SK-N-SH (cell line): ENCODE measurements around the gene HPS5. TPM values are rescaled to one million over a fixed set of nuclear protein-coding genes. Genes with fewer than 3 reads are reported as not detected.

Experiments
- CTCF ChIA-PET: fragments of 300-600, 350-600 bp; formaldehyde crosslinking; extraction: SDS; loops from one replicate; lab custom pipeline; 2021; lab: Yijun Ruan, JAX
- POLR2A ChIA-PET: fragments of 350-600 bp; sonication (Branson Sonifier 250); formaldehyde crosslinking; extraction: SDS; loops from one replicate; lab custom pipeline; 2020; ENCODE audit warnings: antibody characterized with exemption, inconsistent platforms; lab: Yijun Ruan, JAX
- DNase-seq: peaks from one replicate; pipeline ENCODE4 v3.0.0; 2012
- H2AFZ ChIP-seq: fragments of 200-600 bp; sonication (generic); 2 replicates; pipeline ENCODE4 v1.8.1; 2016; ENCODE audit warnings: antibody characterized with exemption, mild to moderate bottlenecking, low read depth
- H3F3A ChIP-seq: fragments of 200-600 bp; sonication (generic); replicated peaks from 2 replicates; pipeline ENCODE3; 2016; ENCODE audit warnings: antibody characterized with exemption, mild to moderate bottlenecking; ENCODE audit not compliant: insufficient read depth
- H3K27ac ChIP-seq, 2 experiments: fragments of 200-500 bp in 1 of 2; fragments of 200-600 bp in 1 of 2; sonication (Bioruptor generic) in 1 of 2; sonication (generic), shearing (Covaris generic) in 1 of 2; 2 replicates each; pipeline versions ENCODE4 v1.5.1 to v1.6.1; 2014 to 2016; ENCODE audit warnings: low read depth in 2 of 2, inconsistent platforms in 1 of 2, low read length in 1 of 2, mild to moderate bottlenecking in 1 of 2, mixed read lengths in 1 of 2
- H3K27me3 ChIP-seq: fragments of 200-600 bp; sonication (generic), shearing (Covaris generic); 2 replicates; pipeline ENCODE4 v1.6.1; 2016; ENCODE audit warnings: mixed run types; ENCODE audit not compliant: insufficient read depth
- H3K36me3 ChIP-seq, 2 experiments: fragments of 200-500 bp in 1 of 2; fragments of 200-600 bp in 1 of 2; sonication (Bioruptor generic) in 1 of 2; sonication (generic) in 1 of 2; replicated peaks in 1 of 2; 2 replicates each; pipeline versions ENCODE3 to v1.5.1; 2014 to 2016; ENCODE audit warnings: low read length in 1 of 2, mild to moderate bottlenecking in 1 of 2; ENCODE audit not compliant: insufficient read depth in 2 of 2, control insufficient read depth in 1 of 2
- H3K4me1 ChIP-seq, 2 experiments: fragments of 200-500 bp in 1 of 2; fragments of 200-600 bp in 1 of 2; sonication (Bioruptor generic) in 1 of 2; sonication (generic), shearing (Covaris generic) in 1 of 2; 2 replicates each; pipeline versions ENCODE4 v1.5.1 to v1.6.1; 2014 to 2016; ENCODE audit warnings: low read depth in 1 of 2, low read length in 1 of 2, mixed run types in 1 of 2; ENCODE audit not compliant: insufficient read depth in 2 of 2, control insufficient read depth in 1 of 2
- H3K4me2 ChIP-seq: fragments of 200-600 bp; sonication (generic), shearing (Covaris generic); 2 replicates; pipeline ENCODE4 v1.6.1; 2017; ENCODE audit warnings: mixed run types
- H3K4me3 ChIP-seq, 2 experiments: fragments of 200-500 bp in 1 of 2; fragments of 200-600 bp in 1 of 2; sonication (Bioruptor generic) in 1 of 2; sonication (generic), shearing (Covaris generic) in 1 of 2; 2 replicates each; pipeline versions ENCODE4 v1.5.1 to v1.8.1; 2014 to 2016; ENCODE audit warnings: low read depth in 2 of 2, inconsistent platforms in 1 of 2, low read length in 1 of 2, mild to moderate bottlenecking in 1 of 2, mixed read lengths in 1 of 2, moderate library complexity in 1 of 2
- H3K79me2 ChIP-seq: fragments of 200-600 bp; sonication (generic); 2 replicates; pipeline ENCODE4 v1.8.1; 2017; ENCODE audit warnings: mild to moderate bottlenecking; ENCODE audit not compliant: insufficient read depth
- H3K9ac ChIP-seq: fragments of 200-600 bp; sonication (generic); 2 replicates; pipeline ENCODE4 v1.6.1; 2017; ENCODE audit warnings: mixed run types
- H3K9me2 ChIP-seq: fragments of 200-600 bp; sonication (generic); 2 replicates; pipeline ENCODE4 v1.6.1; 2017; ENCODE audit warnings: mixed run types
- H3K9me3 ChIP-seq: fragments of 200-600 bp; sonication (generic); 2 replicates; pipeline ENCODE4 v1.6.1; 2017; ENCODE audit warnings: mixed run types, mild to moderate bottlenecking, moderate library complexity
- H4K20me1 ChIP-seq: fragments of 200-600 bp; sonication (generic); 2 replicates; pipeline ENCODE4 v1.6.1; 2017; ENCODE audit warnings: mild to moderate bottlenecking, mixed run types; ENCODE audit not compliant: insufficient read depth
- CHD2 ChIP-seq: fragments of 150-350 bp; IDR thresholded peaks from 2 replicates; pipeline ENCODE4 v1.6.1; 2018; ENCODE audit warnings: low read length; ENCODE audit not compliant: partially characterized antibody
- EP300 ChIP-seq, 2 experiments: IDR thresholded peaks; 2 replicates each; pipeline versions ENCODE4 v1.4.0 to v1.6.1; 2012; ENCODE audit warnings: borderline replicate concordance in 1 of 2, low read depth in 1 of 2, low read length in 1 of 2
- FOXM1 ChIP-seq: IDR thresholded peaks from 2 replicates; pipeline ENCODE4 v1.4.0; 2012; ENCODE audit warnings: low read depth, mild to moderate bottlenecking
- GATA2 ChIP-seq: sonication (generic); formaldehyde crosslinking; IDR thresholded peaks from 2 replicates; pipeline ENCODE4 v1.5.0; 2020; ENCODE audit warnings: mild to moderate bottlenecking, missing genetic modification reagents
- MAX ChIP-seq: IDR thresholded peaks from 2 replicates; pipeline ENCODE4 v1.4.0; 2012; ENCODE audit warnings: low read depth
- MXI1 ChIP-seq: IDR thresholded peaks from 2 replicates; pipeline ENCODE4 v1.6.1; 2012; ENCODE audit warnings: mild to moderate bottlenecking, low read depth, low read length, improper control_type of control experiment
- NFIC ChIP-seq: IDR thresholded peaks from 2 replicates; pipeline ENCODE4 v1.4.0; 2012; ENCODE audit warnings: borderline replicate concordance
- NRF1 ChIP-seq: IDR thresholded peaks from 2 replicates; pipeline ENCODE4 v1.6.1; 2012; ENCODE audit warnings: low read depth, mild to moderate bottlenecking, low read length
- PBX3 ChIP-seq: IDR thresholded peaks from 2 replicates; pipeline ENCODE4; 2012
- POLR2AphosphoS5 ChIP-seq: IDR thresholded peaks from 2 replicates; pipeline ENCODE4 v1.6.1; 2012; ENCODE audit warnings: low read depth, low read length
- RAD21 ChIP-seq: IDR thresholded peaks from 2 replicates; pipeline ENCODE4 v1.6.1; 2012; ENCODE audit warnings: mild to moderate bottlenecking, low read length
- RFX5 ChIP-seq: IDR thresholded peaks from 2 replicates; pipeline ENCODE4 v1.6.1; 2012; ENCODE audit warnings: mild to moderate bottlenecking, improper control_type of control experiment, low read length
- SIN3A ChIP-seq: IDR thresholded peaks from 2 replicates; pipeline ENCODE4 v1.6.1; 2012; ENCODE audit warnings: low read depth, mild to moderate bottlenecking, low read length, moderate library complexity, borderline replicate concordance
- TAF1 ChIP-seq: IDR thresholded peaks from 2 replicates; pipeline ENCODE4 v1.6.1; 2012; ENCODE audit warnings: low read depth, mild to moderate bottlenecking, low read length, moderate library complexity, borderline replicate concordance
- TCF12 ChIP-seq: IDR thresholded peaks from 2 replicates; pipeline ENCODE4 v1.4.0; 2012
- TEAD4 ChIP-seq: IDR thresholded peaks from 2 replicates; pipeline ENCODE4 v1.4.0; 2012; ENCODE audit warnings: mild to moderate bottlenecking, borderline replicate concordance; ENCODE audit not compliant: insufficient read depth
- USF1 ChIP-seq: IDR thresholded peaks from 2 replicates; pipeline ENCODE4 v1.4.0; 2012; ENCODE audit warnings: low read depth, borderline replicate concordance
- ZBTB33 ChIP-seq: IDR thresholded peaks from 2 replicates; pipeline ENCODE4 v1.4.0; 2012; ENCODE audit warnings: low read depth, borderline replicate concordance
- WGBS: methylation state at CpG from one replicate; pipeline ENCODE4 v1.1.6; 2017; ENCODE audit warnings: low lambda C conversion rate; 5-methylcytosine and 5-hydroxymethylcytosine counted together
- polyA plus RNA-seq, 3 experiments: library from polyadenylated mRNA; depleted of rRNA; stranded (reverse); fragments of >200 nt; gene quantifications; 2 replicates each; pipeline ENCODE4 v1.2.3, GENCODE V29; 2012
- TF ChIP-seq, protein P1 (sequence below): fragments of 150-350 bp; IDR thresholded peaks from 2 replicates; pipeline ENCODE4 v1.6.1; 2016; ENCODE audit warnings: mild to moderate bottlenecking, low read depth, low read length

The HPS5 gene
- polyA plus RNA-seq, 1 of the 3 experiments (the other 2 are of a cell fraction): 8.2 TPM

DNA sequence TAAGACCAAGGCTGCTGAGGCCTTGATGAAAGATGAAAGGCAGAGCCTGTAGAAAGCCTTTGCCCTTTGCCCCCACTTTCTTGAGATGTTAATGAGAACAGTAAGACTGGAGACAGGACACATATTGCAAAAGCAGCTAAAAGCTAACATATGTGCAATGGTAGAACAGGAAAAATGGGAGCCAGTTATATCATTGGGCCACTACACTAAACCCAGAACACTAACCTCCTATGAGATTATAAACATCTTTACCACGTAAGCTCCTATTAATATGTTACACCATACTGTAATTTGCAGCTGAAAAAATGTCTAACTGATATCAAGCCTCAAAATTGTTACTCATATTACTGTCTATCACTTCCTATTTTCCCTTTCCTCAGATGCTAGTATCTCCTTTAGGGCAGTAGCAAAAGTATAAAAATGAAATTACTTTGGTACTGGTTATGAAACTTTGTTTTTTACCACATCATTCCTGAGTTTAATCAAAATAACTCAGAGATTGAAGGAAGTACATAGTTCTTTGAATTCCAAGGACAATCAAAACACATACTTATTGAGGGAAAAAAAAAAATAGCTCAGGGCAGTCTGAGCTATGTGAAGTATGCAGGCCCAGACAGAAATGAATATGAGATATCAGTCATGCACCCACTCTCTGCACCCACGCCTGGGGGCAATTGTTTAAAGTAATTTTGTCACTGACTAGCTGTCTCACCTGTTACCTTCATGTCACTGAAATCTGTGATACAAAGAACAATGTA, 9.1 kb downstream of the HPS5 start:
- Histone ChIP-seq H3F3A (peaks cover 11% of the 10 kb centered on the region), H3K79me2 (peaks cover 49% of the 10 kb centered on the region), H3K4me3 (no peak overlapping the region), H3K9ac (no peak overlapping the region; the same call in 1 of the 2 replicates), H3K4me1 (peaks cover 0 to 8% of the 10 kb centered on the region in 2 experiments; a peak in 3 of 4 replicates), H3K4me2 (peak overlapping the region; percentile 38), H4K20me1 (no peaks in the 10 kb centered on the region), H3K9me3 (no peaks in the 10 kb centered on the region), H3K36me3 (peaks cover 32 to 34% of the 10 kb centered on the region in 2 experiments), H2AFZ (no peak overlapping the region), H3K27ac (peak overlapping the region; percentile 57 to 74), H3K9me2 (no peaks in the 10 kb centered on the region), H3K27me3 (no peaks in the 10 kb centered on the region)
- TF ChIP-seq TCF12 (peak; percentile 52), TEAD4 (peak; percentile 67; the same call in 1 of the 2 replicates), PBX3 (peak; percentile 40), EP300 (IDR thresholded peaks at IDR 0.05; ENCODE audit: borderline replicate concordance in 1 of 2, low read depth in 1 of 2, low read length in 1 of 2) (0 out of 4 replicates have a peak, but pooled peaks of 1 of the 2 experiments have one; percentile 14), MXI1 (no peak), FOXM1 (no peak)
- ChIA-PET CTCF (interaction anchor here (1.0 kb wide), 2 partner anchors 68 to 197 kb away, joined by 4 read pairs; no protein-coding TSS in a partner anchor), POLR2A (no interaction called here)
- DNase-seq: no peak
- 56% methylated on average over 2 of the region's 2 CpGs for WGBS

DNA sequence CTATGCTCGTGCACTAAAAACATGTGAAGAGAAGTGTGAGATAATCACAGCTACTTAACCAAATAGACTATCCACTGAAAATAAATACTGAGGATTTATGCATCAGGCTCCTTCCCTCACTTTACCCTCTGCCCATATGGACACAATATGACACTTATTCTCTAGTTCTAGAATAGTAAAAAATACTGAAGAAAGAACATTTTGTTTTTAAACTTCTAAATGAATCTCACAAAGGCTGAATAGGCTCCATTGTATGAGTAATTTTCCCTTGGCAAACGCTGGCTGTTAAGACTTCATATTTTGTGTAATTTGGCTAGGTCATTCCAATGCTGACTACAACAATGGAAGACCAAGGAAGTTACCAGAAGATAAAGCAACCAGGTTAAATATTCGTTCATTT, 9.9 kb downstream of the HPS5 start:
- Histone ChIP-seq H4K20me1 (no peaks in the 10 kb centered on the region), H2AFZ (no peak overlapping the region), H3K36me3 (peaks cover 39 to 42% of the 10 kb centered on the region in 2 experiments), H3K9ac (no peak overlapping the region), H3K27me3 (no peaks in the 10 kb centered on the region), H3K27ac (peak overlapping the region; percentile 57 to 74; a peak in 3 of 4 replicates), H3K9me3 (no peaks in the 10 kb centered on the region), H3K79me2 (peaks cover 40% of the 10 kb centered on the region), H3K4me2 (no peak overlapping the region), H3F3A (peaks cover 11% of the 10 kb centered on the region), H3K9me2 (no peaks in the 10 kb centered on the region), H3K4me3 (no peak overlapping the region), H3K4me1 (peaks cover 0 to 8% of the 10 kb centered on the region in 2 experiments; a peak in 3 of 4 replicates)
- no peak for DNase-seq
- no peak for TF ChIP-seq USF1
- no peak for TF ChIP-seq POLR2AphosphoS5
- no peak for TF ChIP-seq MAX
- TF ChIP-seq ZBTB33: no peak
- TF ChIP-seq, protein P1, sequence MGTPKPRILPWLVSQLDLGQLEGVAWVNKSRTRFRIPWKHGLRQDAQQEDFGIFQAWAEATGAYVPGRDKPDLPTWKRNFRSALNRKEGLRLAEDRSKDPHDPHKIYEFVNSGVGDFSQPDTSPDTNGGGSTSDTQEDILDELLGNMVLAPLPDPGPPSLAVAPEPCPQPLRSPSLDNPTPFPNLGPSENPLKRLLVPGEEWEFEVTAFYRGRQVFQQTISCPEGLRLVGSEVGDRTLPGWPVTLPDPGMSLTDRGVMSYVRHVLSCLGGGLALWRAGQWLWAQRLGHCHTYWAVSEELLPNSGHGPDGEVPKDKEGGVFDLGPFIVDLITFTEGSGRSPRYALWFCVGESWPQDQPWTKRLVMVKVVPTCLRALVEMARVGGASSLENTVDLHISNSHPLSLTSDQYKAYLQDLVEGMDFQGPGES: no peak
- no peak for TF ChIP-seq NRF1
- TF ChIP-seq PBX3: no peak
- TF ChIP-seq TAF1: no peak
- TF ChIP-seq EP300 (IDR thresholded peaks at IDR 0.05; ENCODE audit: borderline replicate concordance in 1 of 2, low read depth in 1 of 2, low read length in 1 of 2): no peak
- no peak for TF ChIP-seq GATA2 (CRISPR knock-in tag)
- no peak for TF ChIP-seq CHD2
- no peak for TF ChIP-seq RAD21
- no peak for TF ChIP-seq RFX5
- TF ChIP-seq MXI1: no peak
- no peak for TF ChIP-seq SIN3A
- no peak for TF ChIP-seq NFIC
- CTCF ChIA-PET: interaction anchor here (1.0 kb wide), 1 partner anchor 197 kb away, joined by 4 read pairs; no protein-coding TSS in a partner anchor
- WGBS: 80% methylated on average over 3 of the region's 3 CpGs
- POLR2A ChIA-PET: no interaction called here
